ENCODE results near the gene UNC50. TPM values are rescaled to one million over a fixed set of nuclear protein-coding genes. Genes with fewer than 3 reads are reported as not detected.

The UNC50 gene
- total RNA-seq, 6 experiments from 2014 or later = 19.6 to 30.5 (median 22.7) TPM

GRCh38 chr2:98637401-98638147 lies 29.2 kb downstream of the UNC50 start:
- ATAC-seq (peak in 3 of 4 donors; percentile 24 to 46 (median 31)), DNase-seq (no peak)
- Histone ChIP-seq H3K27ac (no peak overlapping the region), H3K36me3 (peaks cover 0 to 22% (median 0%) of the 10 kb centered on the region in 4 donors), H3K4me3 (no peak overlapping the region), H3K9me3 (no peaks in the 10 kb centered on the region), H3K27me3 (no peaks in the 10 kb centered on the region), H3K4me1 (no peaks in the 10 kb centered on the region)
- TF ChIP-seq POLR2A (IDR thresholded peaks at IDR 0.05) = no peak
- TF ChIP-seq, protein P1, sequence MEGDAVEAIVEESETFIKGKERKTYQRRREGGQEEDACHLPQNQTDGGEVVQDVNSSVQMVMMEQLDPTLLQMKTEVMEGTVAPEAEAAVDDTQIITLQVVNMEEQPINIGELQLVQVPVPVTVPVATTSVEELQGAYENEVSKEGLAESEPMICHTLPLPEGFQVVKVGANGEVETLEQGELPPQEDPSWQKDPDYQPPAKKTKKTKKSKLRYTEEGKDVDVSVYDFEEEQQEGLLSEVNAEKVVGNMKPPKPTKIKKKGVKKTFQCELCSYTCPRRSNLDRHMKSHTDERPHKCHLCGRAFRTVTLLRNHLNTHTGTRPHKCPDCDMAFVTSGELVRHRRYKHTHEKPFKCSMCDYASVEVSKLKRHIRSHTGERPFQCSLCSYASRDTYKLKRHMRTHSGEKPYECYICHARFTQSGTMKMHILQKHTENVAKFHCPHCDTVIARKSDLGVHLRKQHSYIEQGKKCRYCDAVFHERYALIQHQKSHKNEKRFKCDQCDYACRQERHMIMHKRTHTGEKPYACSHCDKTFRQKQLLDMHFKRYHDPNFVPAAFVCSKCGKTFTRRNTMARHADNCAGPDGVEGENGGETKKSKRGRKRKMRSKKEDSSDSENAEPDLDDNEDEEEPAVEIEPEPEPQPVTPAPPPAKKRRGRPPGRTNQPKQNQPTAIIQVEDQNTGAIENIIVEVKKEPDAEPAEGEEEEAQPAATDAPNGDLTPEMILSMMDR (IDR thresholded peaks at IDR 0.05) = no peak
- WGBS (ENCODE audit: insufficient coverage, low coverage, low lambda C conversion rate, missing lambda C conversion rate) = 71% methylated on average over 10 of the region's 10 CpGs
- intact Hi-C loops (cut with DNase I) = no loop called here

- peaks cover 0 to 5% (median 0%) of the 10 kb centered on the region in 4 donors for H3K36me3 ChIP-seq
- intact Hi-C loops (cut with DNase I) = no loop called here
- WGBS (ENCODE audit: insufficient coverage, low coverage, low lambda C conversion rate, missing lambda C conversion rate) = 75% methylated on average over 5 of the region's 5 CpGs
Observed at GRCh38 chr2:98643496-98644100, 35.2 kb downstream of the UNC50 start.

GRCh38 chr2:98647636-98648035 lies 39.2 kb downstream of the UNC50 start:
- TF ChIP-seq, protein P1 (IDR thresholded peaks at IDR 0.05) = no peak
- no peak for TF ChIP-seq POLR2A (IDR thresholded peaks at IDR 0.05)
- ATAC-seq = no peak
- WGBS (ENCODE audit: insufficient coverage, low coverage, low lambda C conversion rate, missing lambda C conversion rate) = 50% methylated on average over 2 of the region's 5 CpGs
- intact Hi-C loops (cut with DNase I) = loop anchor here in 1 of 2 donors (5.0 kb wide), 1 partner anchor 190 kb away; no protein-coding TSS in a partner anchor
- H3K27ac ChIP-seq = no peak overlapping the region
- no peaks in the 10 kb centered on the region for H3K9me3 ChIP-seq
- no peak overlapping the region for H3K4me3 ChIP-seq
- H3K27me3 ChIP-seq = no peaks in the 10 kb centered on the region
- no peaks in the 10 kb centered on the region for H3K36me3 ChIP-seq
- DNase-seq = no peak
- H3K4me1 ChIP-seq = no peaks in the 10 kb centered on the region

More at GRCh38 chr2:98643496-98644100, 35.2 kb downstream of the UNC50 start:
- H3K4me1 ChIP-seq = no peaks in the 10 kb centered on the region
- H3K4me3 ChIP-seq = no peak overlapping the region
- H3K9me3 ChIP-seq = no peaks in the 10 kb centered on the region
- DNase-seq (no peak), ATAC-seq (no peak)
- no peak overlapping the region for H3K27ac ChIP-seq
- TF ChIP-seq, protein P1 (IDR thresholded peaks at IDR 0.05) = no peak
- TF ChIP-seq POLR2A (IDR thresholded peaks at IDR 0.05) = no peak
- H3K27me3 ChIP-seq = no peaks in the 10 kb centered on the region

DNA sequence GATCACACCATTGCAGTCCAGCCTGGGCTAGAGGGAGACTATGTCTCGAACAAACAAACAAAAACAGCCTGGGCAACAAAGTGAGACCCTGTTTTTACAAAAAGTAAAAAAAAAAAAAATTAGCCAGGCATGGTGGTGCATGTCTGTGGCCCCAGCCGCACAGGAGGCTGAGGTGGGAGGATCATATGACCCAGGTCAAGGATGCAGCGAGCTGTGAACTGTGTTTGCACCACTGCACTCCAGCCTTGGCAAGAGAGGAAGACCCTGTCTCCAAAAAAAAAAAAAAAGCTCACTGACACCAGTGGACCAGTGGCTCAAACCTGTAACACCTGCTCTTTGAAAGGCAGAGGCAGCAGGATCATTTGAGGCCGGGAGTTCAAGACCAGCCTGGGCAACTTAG lies 40.1 kb downstream of the UNC50 start:
- Histone ChIP-seq H3K27ac (no peak overlapping the region), H3K27me3 (no peaks in the 10 kb centered on the region), H3K9me3 (no peaks in the 10 kb centered on the region), H3K36me3 (no peaks in the 10 kb centered on the region), H3K4me3 (no peak overlapping the region), H3K4me1 (peaks cover 0 to 3% (median 0%) of the 10 kb centered on the region in 4 donors)
- 72% methylated on average over 2 of the region's 4 CpGs for WGBS (ENCODE audit: insufficient coverage, low coverage, low lambda C conversion rate, missing lambda C conversion rate)
- TF ChIP-seq, protein P1 (IDR thresholded peaks at IDR 0.05) = no peak
- no peak for TF ChIP-seq POLR2A (IDR thresholded peaks at IDR 0.05)
- ATAC-seq = no peak
- intact Hi-C loops (cut with DNase I) = loop anchor here in 1 of 2 donors (5.0 kb wide), 1 partner anchor 189 kb away; no protein-coding TSS in a partner anchor
- DNase-seq = no peak
